GM23338 (cell line): ENCODE data around the gene RFC5. TPM values are rescaled to one million over a fixed set of nuclear protein-coding genes. Genes with fewer than 3 reads are reported as not detected.

Experiments used
- ATAC-seq: fragments of 200-7000 bp; cut with Tn5 transposase; 3 replicates; pipeline ENCODE4 v1.9.1; 2020
- DNase-seq: peaks from one replicate; pipeline ENCODE4 v3.0.0-alpha.2; 2015; ENCODE audit warnings: low spot score
- H2AFZ ChIP-seq: fragments of 200-600 bp; sonication (generic); 2 replicates; pipeline ENCODE4 v1.8.0; 2016; ENCODE audit warnings: antibody characterized with exemption, mild to moderate bottlenecking, moderate library complexity
- H3F3A ChIP-seq: fragments of 200-600 bp; sonication (generic); replicated peaks from 2 replicates; pipeline ENCODE4 v1.8.0; 2017; ENCODE audit warnings: antibody characterized with exemption, mixed run types, low read depth
- H3K27ac ChIP-seq: fragments of 200-600 bp; sonication (generic); 2 replicates; pipeline ENCODE4 v1.6.1; 2016; ENCODE audit warnings: low read depth
- H3K27me3 ChIP-seq: fragments of 200-600 bp; sonication (generic); 2 replicates; pipeline ENCODE4 v1.8.0; 2016; ENCODE audit warnings: mild to moderate bottlenecking, mixed run types, moderate library complexity; ENCODE audit not compliant: insufficient read depth
- H3K36me3 ChIP-seq: fragments of 200-600 bp; sonication (generic); 2 replicates; pipeline ENCODE4 v1.8.0; 2016; ENCODE audit warnings: mild to moderate bottlenecking; ENCODE audit not compliant: insufficient read depth
- H3K4me1 ChIP-seq: fragments of 200-600 bp; sonication (generic); 2 replicates; pipeline ENCODE4 v1.8.0; 2016; ENCODE audit warnings: mild to moderate bottlenecking, moderate library complexity; ENCODE audit not compliant: insufficient read depth
- H3K4me2 ChIP-seq: fragments of 200-600 bp; sonication (generic); 2 replicates; pipeline ENCODE4 v1.7.1; 2017; ENCODE audit warnings: mixed run types
- H3K4me3 ChIP-seq: fragments of 200-600 bp; sonication (generic); 2 replicates; pipeline ENCODE4 v1.6.1; 2016; ENCODE audit warnings: mixed run types
- H3K79me2 ChIP-seq: fragments of 200-600 bp; sonication (generic); replicated peaks from 2 replicates; pipeline ENCODE4 v1.8.0; 2017; ENCODE audit warnings: mild to moderate bottlenecking; ENCODE audit not compliant: insufficient read depth
- H3K9me2 ChIP-seq: fragments of 200-600 bp; sonication (generic); 2 replicates; pipeline ENCODE4 v1.8.0; 2017; ENCODE audit not compliant: insufficient read depth
- H4K20me1 ChIP-seq: fragments of 200-600 bp; sonication (generic); replicated peaks from 2 replicates; pipeline ENCODE4 v1.8.0; 2017; ENCODE audit warnings: mild to moderate bottlenecking; ENCODE audit not compliant: insufficient read depth
- H3K27ac Mint-ChIP-seq: 2 replicates; pipeline ENCODE4 v1.8.0; 2020; ENCODE audit warnings: inconsistent platforms, mild to moderate bottlenecking, moderate library complexity, mixed read lengths
- H3K27me3 Mint-ChIP-seq: 3 replicates; pipeline ENCODE4 v1.8.0; 2022; ENCODE audit warnings: low read depth, mild to moderate bottlenecking, moderate library complexity, mixed read lengths, inconsistent platforms; ENCODE audit not compliant: insufficient read depth, poor library complexity
- H3K36me3 Mint-ChIP-seq: 3 replicates; pipeline ENCODE4 v1.8.0; 2021; ENCODE audit warnings: low read depth, mild to moderate bottlenecking, inconsistent platforms, moderate library complexity, mixed read lengths
- H3K4me1 Mint-ChIP-seq: 3 replicates; pipeline ENCODE4 v1.8.0; 2020; ENCODE audit warnings: mild to moderate bottlenecking, inconsistent platforms, mixed read lengths
- H3K4me3 Mint-ChIP-seq: 3 replicates; pipeline ENCODE4 v1.8.0; 2021; ENCODE audit warnings: moderate library complexity, mild to moderate bottlenecking, inconsistent platforms, mixed read lengths
- H3K9me3 Mint-ChIP-seq: 3 replicates; pipeline ENCODE4 v1.8.0; 2020; ENCODE audit warnings: moderate library complexity, mild to moderate bottlenecking, inconsistent platforms, mixed read lengths
- CREB1 ChIP-seq: fragments of 250-450 bp; sonication (Bioruptor Pico); IDR thresholded peaks from 2 replicates; pipeline ENCODE4 v1.5.0; 2020; ENCODE audit warnings: low read depth, mild to moderate bottlenecking, moderate library complexity
- CTCF ChIP-seq, 2 experiments: fragments of 200-600 bp in 1 of 2; sonication (generic) in 1 of 2; conservative IDR thresholded peaks; 2 replicates each; pipeline versions ENCODE4 v1.5.1 to v1.6.1; 2016 to 2017; ENCODE audit warnings: antibody characterized with exemption in 2 of 2, low read depth in 2 of 2, mild to moderate bottlenecking in 2 of 2, moderate library complexity in 1 of 2
- EZH2 ChIP-seq: fragments of 200-600 bp; sonication (generic); IDR thresholded peaks from one replicate; pipeline ENCODE4 v1.8.0; 2017; ENCODE audit warnings: antibody characterized with exemption, mild to moderate bottlenecking, low read depth; ENCODE audit not compliant: unreplicated experiment
- JUNB ChIP-seq: IDR thresholded peaks from one replicate; pipeline ENCODE4 v1.6.1; 2016; ENCODE audit warnings: antibody characterized with exemption; ENCODE audit not compliant: unreplicated experiment
- NANOG ChIP-seq: IDR thresholded peaks from 2 replicates; pipeline ENCODE4 v1.6.1; 2016; ENCODE audit warnings: antibody characterized with exemption, borderline replicate concordance
- POLR2AphosphoS5 ChIP-seq: IDR thresholded peaks from 2 replicates; pipeline ENCODE4 v1.6.1; 2016; ENCODE audit warnings: antibody characterized with exemption, low read depth
- REST ChIP-seq: IDR thresholded peaks from one replicate; pipeline ENCODE4 v1.6.1; 2018; ENCODE audit warnings: antibody characterized with exemption; ENCODE audit not compliant: unreplicated experiment
- STAT1 ChIP-seq: IDR thresholded peaks from one replicate; pipeline ENCODE4 v1.6.1; 2016; ENCODE audit warnings: antibody characterized with exemption; ENCODE audit not compliant: unreplicated experiment
- ZNF114 ChIP-seq: fragments of 250-450 bp; sonication (Bioruptor Pico); IDR thresholded peaks from 2 replicates; pipeline ENCODE4 v1.5.0; 2020; ENCODE audit warnings: mild to moderate bottlenecking, moderate library complexity
- ZNF462 ChIP-seq: fragments of 250-450 bp; sonication (Bioruptor Pico); IDR thresholded peaks from 2 replicates; pipeline ENCODE4 v1.5.0; 2020; ENCODE audit warnings: mild to moderate bottlenecking, moderate library complexity
- polyA plus RNA-seq: library from polyadenylated mRNA; unstranded; fragments of >200 nt; fragmentation: Nextera tagmentation; extraction: Ambion mirVana; gene quantifications from 2 replicates; pipeline ENCODE4 v1.2.1, GENCODE V29; 2016
- total RNA-seq: library from RNA; depleted of rRNA; stranded (reverse); fragments of >200 nt; shearing (Covaris generic); gene quantifications from 2 replicates; pipeline ENCODE4 v1.2.3, GENCODE V29; 2014

RFC5 gene
- total and polyA plus RNA-seq, 2 experiments from 2014 or later: 35.0 to 53.2 TPM

GRCh38 chr12:117977373-117977772 lies 39.1 kb upstream of the RFC5 start (continued):
- TF ChIP-seq CTCF (conservative IDR thresholded peaks at IDR 0.05; ENCODE audit: low read depth in 2 of 2): no peak
- no peak for TF ChIP-seq STAT1
- no peak for TF ChIP-seq ZNF462 (CRISPR knock-in tag)
- TF ChIP-seq NANOG: no peak

GRCh38 chr12:117980616-117981015 lies 35.9 kb upstream of the RFC5 start:
- Mint-ChIP-seq H3K36me3 (no peaks in the 10 kb centered on the region), H3K27ac (no peak overlapping the region), H3K9me3 (no peaks in the 10 kb centered on the region), H3K27me3 (peaks cover 3% of the 10 kb centered on the region), H3K4me1 (peaks cover 4% of the 10 kb centered on the region; the same call in 2 of the 3 replicates), H3K4me3 (no peak overlapping the region)
- no peaks in the 10 kb centered on the region for H3K4me1 ChIP-seq
- ATAC-seq (no peak), DNase-seq (no peak)
- no peaks in the 10 kb centered on the region for H3K79me2 ChIP-seq
- H3K4me2 ChIP-seq: no peak overlapping the region
- no peaks in the 10 kb centered on the region for H3F3A ChIP-seq
- peaks cover 2% of the 10 kb centered on the region; the same call in 1 of the 2 replicates for H3K9me2 ChIP-seq
- no peak overlapping the region for H3K4me3 ChIP-seq
- H3K36me3 ChIP-seq: no peaks in the 10 kb centered on the region
- H3K27me3 ChIP-seq: no peaks in the 10 kb centered on the region
- H2AFZ ChIP-seq: no peak overlapping the region
- no peak overlapping the region for H3K27ac ChIP-seq
- H4K20me1 ChIP-seq: no peaks in the 10 kb centered on the region
- TF ChIP-seq REST (no peak), JUNB (no peak), STAT1 (no peak), EZH2 (no peak), CTCF (conservative IDR thresholded peaks at IDR 0.05; ENCODE audit: low read depth in 2 of 2) (no peak), ZNF114 (CRISPR knock-in tag) (no peak), CREB1 (no peak), POLR2AphosphoS5 (no peak)
